Measurements from ENCODE around the gene FARP1.

Gene FARP1

DNA sequence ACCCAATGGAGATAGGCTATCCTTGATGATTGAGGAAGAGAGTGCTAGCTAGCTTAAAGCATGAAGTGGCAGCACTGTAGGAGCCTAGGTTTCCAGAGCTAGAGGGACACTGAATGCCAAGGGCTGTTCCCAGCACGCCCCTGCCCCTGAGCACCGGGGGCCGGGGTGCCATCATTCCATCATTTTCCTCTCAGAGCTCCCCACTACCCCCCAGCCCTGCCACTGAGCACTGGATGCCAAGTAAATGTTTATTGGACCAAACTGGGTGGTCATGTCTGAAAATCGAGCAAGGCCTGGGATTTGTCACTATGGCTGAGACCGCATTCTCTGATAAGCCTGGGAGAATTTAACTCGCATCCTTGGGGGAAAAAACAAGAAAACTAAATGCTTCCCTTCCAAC is 291.2 kb downstream of the FARP1 start:
- TF ChIP-seq, protein P1, sequence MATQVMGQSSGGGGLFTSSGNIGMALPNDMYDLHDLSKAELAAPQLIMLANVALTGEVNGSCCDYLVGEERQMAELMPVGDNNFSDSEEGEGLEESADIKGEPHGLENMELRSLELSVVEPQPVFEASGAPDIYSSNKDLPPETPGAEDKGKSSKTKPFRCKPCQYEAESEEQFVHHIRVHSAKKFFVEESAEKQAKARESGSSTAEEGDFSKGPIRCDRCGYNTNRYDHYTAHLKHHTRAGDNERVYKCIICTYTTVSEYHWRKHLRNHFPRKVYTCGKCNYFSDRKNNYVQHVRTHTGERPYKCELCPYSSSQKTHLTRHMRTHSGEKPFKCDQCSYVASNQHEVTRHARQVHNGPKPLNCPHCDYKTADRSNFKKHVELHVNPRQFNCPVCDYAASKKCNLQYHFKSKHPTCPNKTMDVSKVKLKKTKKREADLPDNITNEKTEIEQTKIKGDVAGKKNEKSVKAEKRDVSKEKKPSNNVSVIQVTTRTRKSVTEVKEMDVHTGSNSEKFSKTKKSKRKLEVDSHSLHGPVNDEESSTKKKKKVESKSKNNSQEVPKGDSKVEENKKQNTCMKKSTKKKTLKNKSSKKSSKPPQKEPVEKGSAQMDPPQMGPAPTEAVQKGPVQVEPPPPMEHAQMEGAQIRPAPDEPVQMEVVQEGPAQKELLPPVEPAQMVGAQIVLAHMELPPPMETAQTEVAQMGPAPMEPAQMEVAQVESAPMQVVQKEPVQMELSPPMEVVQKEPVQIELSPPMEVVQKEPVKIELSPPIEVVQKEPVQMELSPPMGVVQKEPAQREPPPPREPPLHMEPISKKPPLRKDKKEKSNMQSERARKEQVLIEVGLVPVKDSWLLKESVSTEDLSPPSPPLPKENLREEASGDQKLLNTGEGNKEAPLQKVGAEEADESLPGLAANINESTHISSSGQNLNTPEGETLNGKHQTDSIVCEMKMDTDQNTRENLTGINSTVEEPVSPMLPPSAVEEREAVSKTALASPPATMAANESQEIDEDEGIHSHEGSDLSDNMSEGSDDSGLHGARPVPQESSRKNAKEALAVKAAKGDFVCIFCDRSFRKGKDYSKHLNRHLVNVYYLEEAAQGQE (IDR thresholded peaks at IDR 0.05; ENCODE audit: insufficient read depth in 1 of 2, low read depth in 2 of 2, low read length in 2 of 2): no peak
- TF ChIP-seq FOXP2 (optimal IDR thresholded peaks at IDR 0.05; ENCODE audit: borderline replicate concordance, extremely low read depth, extremely low read length, insufficient read depth) (no peak), SIN3A (IDR thresholded peaks at IDR 0.05; ENCODE audit: borderline replicate concordance, insufficient read depth, low read length) (no peak), POLR2AphosphoS5 (IDR thresholded peaks at IDR 0.05; ENCODE audit: low read depth, low read length) (no peak), TAF1 (IDR thresholded peaks at IDR 0.05; ENCODE audit: borderline replicate concordance, insufficient read depth, low read length) (no peak)

GRCh38 chr13:98435376-98435775 is 292.5 kb downstream of the FARP1 start:
- TF ChIP-seq TAF1 (IDR thresholded peaks at IDR 0.05; ENCODE audit: borderline replicate concordance, insufficient read depth, low read length) (no peak), FOXP2 (optimal IDR thresholded peaks at IDR 0.05; ENCODE audit: borderline replicate concordance, extremely low read depth, extremely low read length, insufficient read depth) (no peak), SIN3A (IDR thresholded peaks at IDR 0.05; ENCODE audit: borderline replicate concordance, insufficient read depth, low read length) (no peak), POLR2AphosphoS5 (IDR thresholded peaks at IDR 0.05; ENCODE audit: low read depth, low read length) (no peak)
- TF ChIP-seq, protein P1 (IDR thresholded peaks at IDR 0.05; ENCODE audit: insufficient read depth in 1 of 2, low read depth in 2 of 2, low read length in 2 of 2): no peak

DNA sequence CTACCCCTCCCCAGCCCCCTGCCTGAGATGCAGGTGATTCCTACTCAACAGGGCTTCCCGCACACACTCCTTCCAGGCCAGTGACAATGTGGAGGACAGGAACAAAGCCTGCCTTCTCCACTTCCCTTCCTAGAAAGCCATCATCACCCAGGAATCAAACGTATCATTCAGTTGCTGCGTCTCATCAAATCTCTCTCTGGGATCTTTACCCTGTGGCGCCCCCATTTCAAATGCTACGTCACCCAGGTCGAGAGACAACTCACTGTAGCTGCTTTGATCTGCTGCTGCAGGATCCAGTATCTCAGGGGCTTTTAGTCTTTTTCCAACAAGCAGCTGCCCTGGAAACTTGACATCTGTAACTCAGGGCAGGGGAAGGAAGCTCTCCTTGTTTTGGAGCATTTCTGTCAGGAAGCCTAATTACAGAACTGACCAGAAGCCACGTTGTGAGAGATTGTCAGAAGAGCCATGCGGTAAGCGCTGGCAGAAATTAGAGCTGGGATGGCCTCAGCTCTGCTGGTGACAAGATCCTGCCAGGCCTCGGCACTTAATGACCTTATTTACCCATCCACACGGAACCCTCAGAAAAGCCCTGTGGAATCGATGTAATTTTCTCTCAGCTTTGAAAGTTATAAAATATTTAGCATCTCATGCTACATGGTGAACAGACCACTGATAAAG is 293.5 kb downstream of the FARP1 start:
- TF ChIP-seq, protein P1 (IDR thresholded peaks at IDR 0.05; ENCODE audit: insufficient read depth in 1 of 2, low read depth in 2 of 2, low read length in 2 of 2): no peak
- no peak for TF ChIP-seq SIN3A (IDR thresholded peaks at IDR 0.05; ENCODE audit: borderline replicate concordance, insufficient read depth, low read length)
- no peak for TF ChIP-seq TAF1 (IDR thresholded peaks at IDR 0.05; ENCODE audit: borderline replicate concordance, insufficient read depth, low read length)
- TF ChIP-seq POLR2AphosphoS5 (IDR thresholded peaks at IDR 0.05; ENCODE audit: low read depth, low read length): no peak
- no peak for TF ChIP-seq FOXP2 (optimal IDR thresholded peaks at IDR 0.05; ENCODE audit: borderline replicate concordance, extremely low read depth, extremely low read length, insufficient read depth)

- no peak for TF ChIP-seq SIN3A (IDR thresholded peaks at IDR 0.05; ENCODE audit: borderline replicate concordance, insufficient read depth, low read length)
- TF ChIP-seq TAF1 (IDR thresholded peaks at IDR 0.05; ENCODE audit: borderline replicate concordance, insufficient read depth, low read length): no peak
Measured at GRCh38 chr13:98438246-98439125, 295.6 kb downstream of the FARP1 start.

GRCh38 chr13:98439126-98439828 is 296.4 kb downstream of the FARP1 start:
- TF ChIP-seq POLR2AphosphoS5 (IDR thresholded peaks at IDR 0.05; ENCODE audit: low read depth, low read length) (no peak), FOXP2 (optimal IDR thresholded peaks at IDR 0.05; ENCODE audit: borderline replicate concordance, extremely low read depth, extremely low read length, insufficient read depth) (no peak), TAF1 (IDR thresholded peaks at IDR 0.05; ENCODE audit: borderline replicate concordance, insufficient read depth, low read length) (no peak), SIN3A (IDR thresholded peaks at IDR 0.05; ENCODE audit: borderline replicate concordance, insufficient read depth, low read length) (no peak)
- TF ChIP-seq, protein P1 (IDR thresholded peaks at IDR 0.05; ENCODE audit: insufficient read depth in 1 of 2, low read depth in 2 of 2, low read length in 2 of 2): no peak

Measured in PFSK-1 (cell line).